SU-DHL-6 (cell line): ENCODE results near the gene OR51B6.

ENCODE experiments used
- H2AFZ ChIP-seq: fragments of 200-600 bp; sonication (generic); 2 replicates; pipeline ENCODE4 v1.6.1; 2014; ENCODE audit warnings: low read depth, mild to moderate bottlenecking, moderate library complexity, mixed read lengths, antibody characterized with exemption, low read length; ENCODE audit not compliant: severe bottlenecking
- H3F3A ChIP-seq: fragments of 200-600 bp; shearing (Covaris generic); 2 replicates; pipeline ENCODE4 v1.6.0; 2016; ENCODE audit warnings: antibody characterized with exemption, mild to moderate bottlenecking; ENCODE audit not compliant: insufficient read depth
- H3K27ac ChIP-seq: fragments of 200-600 bp; sonication (generic); 2 replicates; pipeline ENCODE4 v1.5.1; 2016; ENCODE audit warnings: low read depth, mild to moderate bottlenecking, low read length, moderate library complexity, mixed read lengths
- H3K27me3 ChIP-seq: fragments of 200-600 bp; sonication (generic), shearing (Covaris generic); 2 replicates; pipeline ENCODE4 v1.6.0; 2014; ENCODE audit warnings: mild to moderate bottlenecking, low read length
- H3K36me3 ChIP-seq: fragments of 200-600 bp; sonication (generic); 2 replicates; pipeline ENCODE4 v1.6.1; 2014; ENCODE audit warnings: mild to moderate bottlenecking, low read length, mixed read lengths
- H3K4me2 ChIP-seq: fragments of 300-600, 200-600 bp; shearing (Covaris generic), sonication (generic); 2 replicates; pipeline ENCODE4 v1.6.0; 2014; ENCODE audit warnings: low read length, low read depth, mild to moderate bottlenecking; ENCODE audit not compliant: poor library complexity, severe bottlenecking
- H3K4me3 ChIP-seq: fragments of 200-600 bp; sonication (generic); 2 replicates; pipeline ENCODE4 v1.5.1; 2014; ENCODE audit warnings: antibody characterized with exemption, low read length, mild to moderate bottlenecking, mixed read lengths; ENCODE audit not compliant: insufficient read depth, poor library complexity, severe bottlenecking
- H3K79me2 ChIP-seq: fragments of 200-600 bp; sonication (generic); 2 replicates; pipeline ENCODE4 v1.6.1; 2014; ENCODE audit warnings: mild to moderate bottlenecking, low read length, moderate library complexity; ENCODE audit not compliant: insufficient read depth
- H3K9ac ChIP-seq: fragments of 200-600 bp; sonication (generic); 2 replicates; pipeline ENCODE4 v1.7.0; 2014; ENCODE audit warnings: mild to moderate bottlenecking, low read length
- H3K9me2 ChIP-seq: fragments of 200-600 bp; sonication (generic); replicated peaks from 2 replicates; pipeline ENCODE4 v1.6.1; 2014; ENCODE audit warnings: low read length; ENCODE audit not compliant: insufficient read depth
- H3K9me3 ChIP-seq: fragments of 200-600 bp; sonication (generic); 2 replicates; pipeline ENCODE4 v1.6.1; 2014; ENCODE audit warnings: low read length, mixed read lengths; ENCODE audit not compliant: insufficient read depth
- H4K20me1 ChIP-seq: fragments of 200-600 bp; sonication (generic); 2 replicates; pipeline ENCODE4 v1.6.1; 2014; ENCODE audit warnings: low read depth, mild to moderate bottlenecking, antibody characterized with exemption, low read length, moderate library complexity, mixed read lengths
- EZH2phosphoT487 ChIP-seq: fragments of 200-600 bp; sonication (generic), shearing (Covaris generic); conservative IDR thresholded peaks from 2 replicates; pipeline ENCODE4 v1.6.1; 2018; ENCODE audit warnings: mild to moderate bottlenecking, antibody characterized with exemption, low read length, moderate library complexity, mixed read lengths
- TF ChIP-seq, protein P1 (sequence below): fragments of 200-600 bp; sonication (generic); IDR thresholded peaks from one replicate; pipeline ENCODE4 v1.5.1; 2017; ENCODE audit warnings: antibody characterized with exemption, mild to moderate bottlenecking, low read length, moderate library complexity; ENCODE audit not compliant: insufficient read depth, poor library complexity, severe bottlenecking

The OR51B6 gene

GRCh38 chr11:5317292-5317691 lies 34.0 kb upstream of the OR51B6 start:
- Histone ChIP-seq H3K4me3 (no peak overlapping the region), H3K9ac (no peak overlapping the region), H3K27ac (no peak overlapping the region), H2AFZ (no peak overlapping the region), H3K27me3 (no peaks in the 10 kb centered on the region), H4K20me1 (no peaks in the 10 kb centered on the region), H3K79me2 (no peaks in the 10 kb centered on the region), H3K9me3 (no peaks in the 10 kb centered on the region), H3K9me2 (no peaks in the 10 kb centered on the region), H3F3A (no peaks in the 10 kb centered on the region), H3K36me3 (no peaks in the 10 kb centered on the region), H3K4me2 (no peak overlapping the region)
- TF ChIP-seq, protein P1, sequence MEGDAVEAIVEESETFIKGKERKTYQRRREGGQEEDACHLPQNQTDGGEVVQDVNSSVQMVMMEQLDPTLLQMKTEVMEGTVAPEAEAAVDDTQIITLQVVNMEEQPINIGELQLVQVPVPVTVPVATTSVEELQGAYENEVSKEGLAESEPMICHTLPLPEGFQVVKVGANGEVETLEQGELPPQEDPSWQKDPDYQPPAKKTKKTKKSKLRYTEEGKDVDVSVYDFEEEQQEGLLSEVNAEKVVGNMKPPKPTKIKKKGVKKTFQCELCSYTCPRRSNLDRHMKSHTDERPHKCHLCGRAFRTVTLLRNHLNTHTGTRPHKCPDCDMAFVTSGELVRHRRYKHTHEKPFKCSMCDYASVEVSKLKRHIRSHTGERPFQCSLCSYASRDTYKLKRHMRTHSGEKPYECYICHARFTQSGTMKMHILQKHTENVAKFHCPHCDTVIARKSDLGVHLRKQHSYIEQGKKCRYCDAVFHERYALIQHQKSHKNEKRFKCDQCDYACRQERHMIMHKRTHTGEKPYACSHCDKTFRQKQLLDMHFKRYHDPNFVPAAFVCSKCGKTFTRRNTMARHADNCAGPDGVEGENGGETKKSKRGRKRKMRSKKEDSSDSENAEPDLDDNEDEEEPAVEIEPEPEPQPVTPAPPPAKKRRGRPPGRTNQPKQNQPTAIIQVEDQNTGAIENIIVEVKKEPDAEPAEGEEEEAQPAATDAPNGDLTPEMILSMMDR, result no peak
- no peak for TF ChIP-seq EZH2phosphoT487

DNA sequence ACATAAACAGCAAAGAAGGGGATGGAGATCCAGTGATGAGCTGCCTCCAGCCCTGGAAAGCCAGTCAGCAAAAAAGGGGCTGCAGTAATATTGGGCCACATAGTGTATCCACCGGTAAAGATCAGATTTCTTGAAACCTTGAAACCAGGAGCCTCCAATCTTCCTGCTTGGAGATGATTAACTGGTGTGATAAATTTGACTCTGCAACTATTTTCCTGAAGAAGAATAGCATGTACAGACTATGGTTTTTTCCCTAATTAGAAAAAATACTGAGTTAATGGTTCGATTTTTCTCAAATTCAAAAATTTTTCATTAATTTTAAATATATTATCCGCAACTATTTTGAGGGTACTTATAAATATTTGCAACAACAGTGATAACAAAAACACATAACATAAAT lies 27.1 kb upstream of the OR51B6 start, which contains the start of gene OR51B2:
OR51B2 (minus strand) TSS at position 101 of the 400 bp plus-strand sequence; CDS start at position 101, 0 bp downstream.
- no peak within 1 kb of the TSS for H3K9ac ChIP-seq
- no peaks in the 10 kb centered on the region for H3K9me3 ChIP-seq
- no peaks in the 10 kb centered on the region for H3K36me3 ChIP-seq
- no peak within 1 kb of the TSS for H3K27ac ChIP-seq
- H3K9me2 ChIP-seq, result no peaks in the 10 kb centered on the region
- H3K4me3 ChIP-seq, result no peak within 1 kb of the TSS
- H4K20me1 ChIP-seq, result no peaks in the 10 kb centered on the region
- no peaks in the 10 kb centered on the region for H3K79me2 ChIP-seq
- no peak within 1 kb of the TSS for H2AFZ ChIP-seq
- no peak within 1 kb of the TSS for H3K4me2 ChIP-seq
- H3F3A ChIP-seq, result no peaks in the 10 kb centered on the region
- no peak for TF ChIP-seq EZH2phosphoT487
- TF ChIP-seq, protein P1, result no peak
- no peaks in the 10 kb centered on the region for H3K27me3 ChIP-seq

GRCh38 chr11:5335170-5335569 lies 16.1 kb upstream of the OR51B6 start:
- no peak overlapping the region for H3K27ac ChIP-seq
- H4K20me1 ChIP-seq, result 0 out of 2 replicates have a peak, but pooled peaks cover 4% of the 10 kb centered on the region
- no peak overlapping the region for H3K4me2 ChIP-seq

More at GRCh38 chr11:5335170-5335569, 16.1 kb upstream of the OR51B6 start:
- Histone ChIP-seq H3F3A (no peaks in the 10 kb centered on the region), H3K27me3 (no peaks in the 10 kb centered on the region), H3K9me2 (no peaks in the 10 kb centered on the region), H3K9ac (no peak overlapping the region), H3K79me2 (no peaks in the 10 kb centered on the region), H3K4me3 (no peak overlapping the region), H2AFZ (no peak overlapping the region), H3K9me3 (no peaks in the 10 kb centered on the region), H3K36me3 (no peaks in the 10 kb centered on the region)
- TF ChIP-seq, protein P1, result no peak
